ENCODE results near the gene PRKAB2. TPM values are rescaled to one million over a fixed set of nuclear protein-coding genes. Genes with fewer than 3 reads are reported as not detected.

The PRKAB2 gene
- total and polyA plus RNA-seq, 2 of the 4 experiments (the other 2 are of a cell fraction) = 8.4 to 11.0 TPM

DNA sequence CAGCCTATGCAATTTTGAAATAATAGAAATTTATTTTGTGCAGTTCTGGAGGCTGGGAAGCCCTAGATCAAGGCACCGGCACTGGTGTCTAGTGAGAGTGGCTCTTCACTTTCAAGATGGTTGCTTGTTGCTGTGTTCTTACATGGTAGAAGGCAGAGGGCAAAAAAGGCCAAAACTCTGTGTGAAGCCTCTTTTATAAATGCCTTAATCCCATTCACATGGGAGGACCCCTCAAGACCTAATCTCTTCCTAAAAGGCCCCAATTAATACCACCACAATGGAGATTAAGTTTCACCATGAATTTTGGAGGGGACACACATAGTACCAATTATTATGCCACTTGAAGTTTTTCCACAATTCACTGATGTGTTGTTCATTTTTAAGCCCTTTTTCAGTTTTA lies 21.0 kb downstream of the PRKAB2 start:
- TF ChIP-seq MAFK (IDR thresholded peaks at IDR 0.05; ENCODE audit: low read depth, low read length) (no peak), FOS (IDR thresholded peaks at IDR 0.05; ENCODE audit: low read depth, low read length) (no peak), RCOR1 (IDR thresholded peaks at IDR 0.05; ENCODE audit: insufficient replicate concordance, low read length) (no peak), MAZ (IDR thresholded peaks at IDR 0.05; ENCODE audit: borderline replicate concordance, low read depth, low read length) (no peak), POLR2A (IDR thresholded peaks at IDR 0.05; ENCODE audit: low read depth, low read length) (no peak)
- TF ChIP-seq, protein P1, sequence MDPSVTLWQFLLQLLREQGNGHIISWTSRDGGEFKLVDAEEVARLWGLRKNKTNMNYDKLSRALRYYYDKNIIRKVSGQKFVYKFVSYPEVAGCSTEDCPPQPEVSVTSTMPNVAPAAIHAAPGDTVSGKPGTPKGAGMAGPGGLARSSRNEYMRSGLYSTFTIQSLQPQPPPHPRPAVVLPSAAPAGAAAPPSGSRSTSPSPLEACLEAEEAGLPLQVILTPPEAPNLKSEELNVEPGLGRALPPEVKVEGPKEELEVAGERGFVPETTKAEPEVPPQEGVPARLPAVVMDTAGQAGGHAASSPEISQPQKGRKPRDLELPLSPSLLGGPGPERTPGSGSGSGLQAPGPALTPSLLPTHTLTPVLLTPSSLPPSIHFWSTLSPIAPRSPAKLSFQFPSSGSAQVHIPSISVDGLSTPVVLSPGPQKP (IDR thresholded peaks at IDR 0.05; ENCODE audit: borderline replicate concordance, low read depth, low read length) = no peak
- TF ChIP-seq, protein P2, sequence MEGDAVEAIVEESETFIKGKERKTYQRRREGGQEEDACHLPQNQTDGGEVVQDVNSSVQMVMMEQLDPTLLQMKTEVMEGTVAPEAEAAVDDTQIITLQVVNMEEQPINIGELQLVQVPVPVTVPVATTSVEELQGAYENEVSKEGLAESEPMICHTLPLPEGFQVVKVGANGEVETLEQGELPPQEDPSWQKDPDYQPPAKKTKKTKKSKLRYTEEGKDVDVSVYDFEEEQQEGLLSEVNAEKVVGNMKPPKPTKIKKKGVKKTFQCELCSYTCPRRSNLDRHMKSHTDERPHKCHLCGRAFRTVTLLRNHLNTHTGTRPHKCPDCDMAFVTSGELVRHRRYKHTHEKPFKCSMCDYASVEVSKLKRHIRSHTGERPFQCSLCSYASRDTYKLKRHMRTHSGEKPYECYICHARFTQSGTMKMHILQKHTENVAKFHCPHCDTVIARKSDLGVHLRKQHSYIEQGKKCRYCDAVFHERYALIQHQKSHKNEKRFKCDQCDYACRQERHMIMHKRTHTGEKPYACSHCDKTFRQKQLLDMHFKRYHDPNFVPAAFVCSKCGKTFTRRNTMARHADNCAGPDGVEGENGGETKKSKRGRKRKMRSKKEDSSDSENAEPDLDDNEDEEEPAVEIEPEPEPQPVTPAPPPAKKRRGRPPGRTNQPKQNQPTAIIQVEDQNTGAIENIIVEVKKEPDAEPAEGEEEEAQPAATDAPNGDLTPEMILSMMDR (conservative IDR thresholded peaks at IDR 0.05; ENCODE audit: low read depth, low read length) = no peak
- H3K36me3 ChIP-seq (ENCODE audit: control insufficient read depth, insufficient read depth, low read length) = peaks cover 7% of the 10 kb centered on the region
- intact Hi-C loops (cut with micrococcal nuclease) (no loop called here), in situ Hi-C loops (cut with MboI; ENCODE audit: low sequenced_read_pairs) (no loop called here), dilution Hi-C loops (cut with HindIII; ENCODE audit: low sequenced_read_pairs, unreplicated experiment) (no loop called here)
- no peak for ATAC-seq (ENCODE audit: low read depth)
- CTCF ChIA-PET = no interaction called here
- H3K4me1 ChIP-seq (ENCODE audit: control insufficient read depth, insufficient read depth, low read length) = no peaks in the 10 kb centered on the region
- no peak overlapping the region for H3K27ac ChIP-seq (ENCODE audit: insufficient read depth, low read length)
- no peak overlapping the region for H2AK9ac ChIP-seq (replicated peaks; ENCODE audit: low read depth, low read length, poor library complexity)
- no peak overlapping the region for H2BK15ac ChIP-seq (ENCODE audit: low read depth, low read length)
- WGBS, 2 experiments (ENCODE audit: extremely low coverage in 2 of 2, insufficient read length in 1 of 2) = no CpG with 5 or more reads among the region's 1 CpG
- no peaks in the 10 kb centered on the region for H3K27me3 ChIP-seq (ENCODE audit: control insufficient read depth, insufficient read depth, low read length)
- no peaks in the 10 kb centered on the region for H3K9me1 ChIP-seq (ENCODE audit: insufficient read depth, low read length)
- no peak overlapping the region for H3K56ac ChIP-seq (ENCODE audit: extremely low read depth, insufficient read depth, low read length)
- H3K79me1 ChIP-seq (ENCODE audit: low read depth in 1 of 2, low read length in 2 of 2) = no peaks in the 10 kb centered on the region; a peak in 1 of 4 replicates
- no peak for DNase-seq
- no TSS peak for BruUV-seq (replicated peaks)
- no peak overlapping the region for H3K23ac ChIP-seq (ENCODE audit: low read depth, low read length)
- H3K9ac ChIP-seq (ENCODE audit: low read depth, low read length) = no peak overlapping the region
- H3K14ac ChIP-seq (replicated peaks; ENCODE audit: low read depth, low read length) = no peak overlapping the region
- H4K20me1 ChIP-seq (ENCODE audit: insufficient read depth, low read length) = no peaks in the 10 kb centered on the region
- H3K9me3 ChIP-seq (ENCODE audit: control insufficient read depth, insufficient read depth, low read length) = no peaks in the 10 kb centered on the region
- H4K8ac ChIP-seq (ENCODE audit: low read depth in 2 of 2, low read length in 2 of 2) = no peak overlapping the region
- H3K4me2 ChIP-seq (ENCODE audit: low read depth, low read length) = no peak overlapping the region
- H2BK5ac ChIP-seq (ENCODE audit: low read depth, low read length, poor library complexity, severe bottlenecking) = no peak overlapping the region
- no peak overlapping the region for H2BK20ac ChIP-seq (ENCODE audit: low read depth, low read length)
- no peak overlapping the region for H3K18ac ChIP-seq (ENCODE audit: low read depth, low read length)
- H2AFZ ChIP-seq (replicated peaks; ENCODE audit: low read length, poor library complexity) = no peak overlapping the region
- no peak overlapping the region for H3K4ac ChIP-seq (ENCODE audit: low read depth, low read length)
- no peak overlapping the region for H2BK120ac ChIP-seq (ENCODE audit: low read depth, low read length)
- no peak overlapping the region for H4K5ac ChIP-seq (ENCODE audit: low read depth, low read length)
- POLR2A ChIA-PET (ENCODE audit: unreplicated experiment) = no interaction called here
- H2AK5ac ChIP-seq (ENCODE audit: low read depth, low read length) = no peak overlapping the region
- H3K4me3 ChIP-seq (ENCODE audit: insufficient read depth, low read depth, low read length) = no peak overlapping the region
- no peak overlapping the region for H4K91ac ChIP-seq (ENCODE audit: insufficient read depth, low read depth, low read length)

Data from IMR-90 (cell line).